GM18502 (cell line): ENCODE measurements around the gene SCG5.

Source experiments
- ATAC-seq: cut with Tn5 transposase; IDR thresholded peaks from one replicate; pipeline ENCODE4 v1.9.1; 2021; ENCODE audit warnings: mild to moderate bottlenecking; ENCODE audit not compliant: unreplicated experiment, poor library complexity

SCG5 gene

GRCh38 chr15:32657941-32658340 lies 16.4 kb downstream of the SCG5 start:
- no peak for ATAC-seq

DNA sequence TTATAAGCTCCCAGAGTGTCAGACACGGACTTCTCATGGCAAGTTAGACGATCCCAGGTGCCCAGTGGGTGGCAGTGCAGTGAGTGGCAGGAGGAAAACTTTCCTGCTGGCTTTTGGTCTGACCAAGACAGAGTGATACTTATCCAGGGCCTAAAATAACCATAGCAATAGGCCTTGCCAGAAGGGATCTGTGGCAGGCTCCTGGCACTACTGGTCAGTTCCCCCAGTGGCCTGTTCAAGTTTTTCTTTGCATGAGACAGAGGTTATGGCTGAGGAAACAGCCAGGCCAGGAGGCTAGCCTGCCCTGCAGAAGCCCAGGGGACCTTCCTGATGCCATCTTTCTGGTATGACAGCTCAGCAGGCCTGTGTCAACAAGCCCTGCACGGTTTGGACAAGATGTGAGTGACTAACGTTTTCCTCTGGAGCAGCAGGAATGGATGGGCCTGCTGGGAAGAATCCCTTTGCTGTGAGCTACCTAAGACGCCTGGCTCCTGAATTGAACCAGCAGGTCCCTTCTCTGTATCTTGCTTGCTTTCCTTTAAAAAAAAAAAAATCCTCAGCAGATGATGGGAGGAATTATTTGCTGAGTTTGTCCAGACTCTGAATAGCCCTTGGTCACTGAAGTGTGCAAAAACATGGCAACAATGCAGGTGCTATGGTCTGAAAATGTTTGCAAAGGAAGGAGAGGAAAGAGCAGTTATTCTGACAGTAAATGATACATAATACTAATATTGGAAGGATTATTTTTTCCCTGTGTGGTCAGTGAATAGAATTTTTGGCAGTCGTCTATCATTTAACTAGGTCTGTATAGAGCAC lies 18.0 kb downstream of the SCG5 start:
- no peak for ATAC-seq

- no peak for ATAC-seq
These were observed 22.2 kb downstream of the SCG5 start for GRCh38 chr15:32663671-32664070.

- no peak for ATAC-seq
These were observed 23.3 kb downstream of the SCG5 start for GRCh38 chr15:32664796-32665195.

DNA sequence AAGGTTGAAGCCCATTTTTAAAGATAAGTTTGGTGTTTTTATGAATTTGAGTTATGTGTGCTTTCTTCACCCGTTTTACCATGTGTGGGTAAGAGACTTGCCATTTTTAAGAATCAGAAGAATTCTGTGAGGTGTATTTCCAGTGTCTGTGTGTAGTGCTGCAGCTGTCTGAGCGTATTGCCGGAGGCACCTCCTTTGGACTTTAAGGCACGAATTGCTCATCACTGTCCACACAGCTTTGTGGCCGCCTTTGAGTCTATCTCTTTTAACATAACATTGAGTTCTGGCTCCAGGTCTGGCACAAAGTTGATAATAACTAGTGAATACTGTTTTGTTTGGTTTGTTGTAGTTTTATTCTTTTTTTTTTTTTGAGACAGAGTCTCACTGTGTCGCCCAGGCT lies 25.8 kb downstream of the SCG5 start:
- no peak for ATAC-seq

DNA sequence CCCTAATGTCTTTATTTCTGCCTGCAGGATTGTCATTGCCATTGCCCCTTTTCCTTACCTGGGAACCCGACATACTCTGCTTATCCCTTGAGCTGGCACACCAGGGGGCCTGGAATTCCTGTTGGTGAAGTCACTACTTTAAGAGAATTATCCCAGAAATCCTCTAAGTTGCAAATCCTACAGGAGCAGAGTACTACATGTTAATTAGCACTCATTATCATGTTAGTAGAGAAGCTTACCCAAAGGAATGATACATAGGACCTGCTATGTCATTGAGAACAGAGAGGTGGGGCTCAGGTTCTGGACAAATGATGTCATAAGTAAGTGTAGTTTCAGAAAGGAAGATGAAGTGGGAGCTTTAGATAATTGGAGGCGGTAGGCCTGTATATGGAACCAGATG lies 27.4 kb downstream of the SCG5 start:
- ATAC-seq: no peak

GRCh38 chr15:32669896-32670611 lies 28.5 kb downstream of the SCG5 start:
- no peak for ATAC-seq

- ATAC-seq: no peak
These were observed 29.1 kb downstream of the SCG5 start for GRCh38 chr15:32670623-32671022.

- ATAC-seq: no peak
These were observed 30.1 kb downstream of the SCG5 start for GRCh38 chr15:32671339-32672325.

- no peak for ATAC-seq
These were observed 33.2 kb downstream of the SCG5 start for GRCh38 chr15:32674681-32675080.

DNA sequence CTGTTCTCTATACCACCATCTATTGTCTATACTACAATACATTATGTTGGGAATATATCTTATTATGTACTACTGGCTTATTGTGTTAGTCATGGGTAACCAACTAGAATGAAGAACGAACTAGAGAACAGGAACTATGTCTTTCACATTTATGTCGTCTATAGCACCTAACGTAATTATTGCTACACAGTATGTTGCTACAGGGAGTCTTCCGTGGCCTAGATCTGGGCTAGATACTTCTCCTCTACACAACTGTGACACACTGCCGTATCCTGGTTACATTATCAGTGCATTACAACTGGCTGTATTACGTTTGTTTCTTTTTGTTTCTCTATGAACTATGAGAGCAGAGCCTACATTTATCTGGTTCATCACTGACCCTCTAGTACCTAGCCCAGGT lies 34.0 kb downstream of the SCG5 start:
- ATAC-seq: no peak

DNA sequence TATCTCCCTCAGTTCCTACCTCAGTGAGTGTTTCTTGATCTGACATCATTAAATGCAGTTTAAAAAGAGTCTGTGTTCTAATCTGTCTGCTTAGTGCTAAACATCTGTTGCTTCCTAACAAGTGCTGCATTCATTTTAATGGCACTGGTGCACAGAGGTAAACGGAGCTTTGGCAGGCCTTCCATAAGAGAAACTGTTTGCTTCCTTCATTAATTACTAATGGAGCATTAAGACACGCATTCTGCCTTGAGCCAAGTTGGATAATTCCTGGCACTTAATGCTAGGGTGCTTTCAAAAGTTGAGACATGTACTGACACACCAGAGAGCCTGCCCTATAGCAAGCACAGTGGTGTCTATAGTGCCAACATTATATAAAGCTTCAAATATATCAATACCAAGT lies 34.7 kb downstream of the SCG5 start:
- no peak for ATAC-seq

GRCh38 chr15:32677238-32677750 lies 35.8 kb downstream of the SCG5 start:
- no peak for ATAC-seq

- no peak for ATAC-seq
These were observed 37.8 kb downstream of the SCG5 start for GRCh38 chr15:32679298-32679690.

GRCh38 chr15:32682569-32682968 lies 41.1 kb downstream of the SCG5 start:
- no peak for ATAC-seq

- no peak for ATAC-seq
These were observed 41.6 kb downstream of the SCG5 start for GRCh38 chr15:32682977-32683630.

GRCh38 chr15:32683906-32684584 lies 42.5 kb downstream of the SCG5 start:
- ATAC-seq: no peak

DNA sequence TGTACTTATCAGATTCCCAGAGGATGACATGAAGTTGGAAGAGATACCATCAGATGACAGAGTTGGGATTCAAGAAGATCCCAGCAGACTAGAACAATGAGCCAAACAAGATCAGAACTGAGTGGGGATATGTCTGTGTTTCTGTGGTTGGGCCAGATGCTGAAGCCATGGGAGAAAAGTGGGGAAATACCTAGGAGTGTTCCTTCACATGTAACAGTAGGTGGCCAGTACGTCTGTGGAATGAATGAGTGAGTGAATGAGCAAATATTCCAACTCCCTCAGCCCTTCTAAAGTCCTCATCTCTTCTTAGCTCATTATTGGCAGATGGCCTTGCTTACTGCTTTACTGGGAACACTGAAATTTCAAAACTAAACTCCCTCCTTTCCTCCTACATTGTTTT lies 44.1 kb downstream of the SCG5 start:
- no peak for ATAC-seq

DNA sequence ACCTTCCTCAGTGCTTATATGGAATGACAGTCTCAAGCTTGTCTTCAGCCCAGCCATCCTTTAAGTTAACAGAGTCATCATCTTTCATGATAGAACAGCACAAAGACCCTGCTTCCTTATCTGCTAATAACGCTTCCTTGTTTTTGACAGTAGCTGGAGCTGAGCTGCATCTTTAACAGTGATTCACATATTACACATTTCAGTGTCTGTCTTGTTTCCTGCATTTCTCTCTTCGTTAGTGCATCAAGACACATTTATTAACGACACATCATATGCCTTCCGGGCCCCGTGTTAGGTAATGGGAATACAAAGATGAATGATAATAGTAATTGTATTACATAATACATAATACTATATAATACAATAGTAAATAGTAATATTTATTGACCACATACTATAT lies 46.0 kb downstream of the SCG5 start:
- ATAC-seq: no peak
